Measurements from ENCODE around the gene GABRG3.
"Not testable (repeated sequence)": the region's sequence is repeated elsewhere in the genome, so short reads cannot be mapped to it uniquely, and the experiment has no call there.

The GABRG3 gene

GRCh38 chr15:27004226-27004625, 33.2 kb downstream of the GABRG3 start:
- DNase-seq, result not testable (repeated sequence)

GRCh38 chr15:27017168-27017809, 46.3 kb downstream of the GABRG3 start:
- no peak for DNase-seq

- DNase-seq, result no peak
Observed at GRCh38 chr15:27019687-27020086, 48.7 kb downstream of the GABRG3 start.

GRCh38 chr15:27025481-27025966, 54.5 kb downstream of the GABRG3 start:
- DNase-seq, result no peak

GRCh38 chr15:27027229-27027628, 56.2 kb downstream of the GABRG3 start:
- DNase-seq, result no peak

- DNase-seq, result no peak
Observed at GRCh38 chr15:27028858-27029477, 58.0 kb downstream of the GABRG3 start.

- DNase-seq, result no peak
Observed at GRCh38 chr15:27036210-27036609, 65.2 kb downstream of the GABRG3 start.

- no peak for DNase-seq
Observed at GRCh38 chr15:27037501-27037900, 66.5 kb downstream of the GABRG3 start.

GRCh38 chr15:27039152-27039551, 68.2 kb downstream of the GABRG3 start:
- DNase-seq, result no peak

- DNase-seq, result no peak
Observed at GRCh38 chr15:27042230-27042629, 71.2 kb downstream of the GABRG3 start.

- DNase-seq, result no peak
Observed at GRCh38 chr15:27042646-27043045, 71.7 kb downstream of the GABRG3 start.

- no peak for DNase-seq
Observed at GRCh38 chr15:27043770-27044169, 72.8 kb downstream of the GABRG3 start.

GRCh38 chr15:27045796-27046195, 74.8 kb downstream of the GABRG3 start:
- no peak for DNase-seq

- DNase-seq, result no peak
Observed at GRCh38 chr15:27046880-27047279, 75.9 kb downstream of the GABRG3 start.

- DNase-seq, result no peak
Observed at GRCh38 chr15:27050163-27050562, 79.2 kb downstream of the GABRG3 start.

- no peak for DNase-seq
Observed at GRCh38 chr15:27054426-27054825, 83.4 kb downstream of the GABRG3 start.

GRCh38 chr15:27057904-27058645, 87.1 kb downstream of the GABRG3 start:
- no peak for DNase-seq

GRCh38 chr15:27058939-27059338, 88.0 kb downstream of the GABRG3 start:
- DNase-seq, result no peak

GRCh38 chr15:27059610-27060202, 88.7 kb downstream of the GABRG3 start:
- DNase-seq, result no peak

GRCh38 chr15:27061739-27062138, 90.8 kb downstream of the GABRG3 start:
- DNase-seq, result no peak

- no peak for DNase-seq
Observed at GRCh38 chr15:27062951-27063350, 92.0 kb downstream of the GABRG3 start.

GRCh38 chr15:27064080-27064479, 93.1 kb downstream of the GABRG3 start:
- no peak for DNase-seq

GRCh38 chr15:27065151-27065550, 94.2 kb downstream of the GABRG3 start:
- DNase-seq, result no peak

- no peak for DNase-seq
Observed at GRCh38 chr15:27065785-27066184, 94.8 kb downstream of the GABRG3 start.
